A549 (cell line): Measurements from ENCODE around the gene AMFR.

ENCODE experiments used
- CBX2 ChIP-seq: fragments of 200-600 bp; sonication (generic); IDR thresholded peaks from 2 replicates; pipeline ENCODE4 v1.6.1; 2016; ENCODE audit warnings: low read depth, mild to moderate bottlenecking, borderline replicate concordance
- EP300 ChIP-seq, 2 experiments: fragments of >200 bp; sonication (Bioruptor Twin); formaldehyde crosslinking; IDR thresholded peaks; 2 replicates in 1 of 2; 3 replicates in 1 of 2; pipeline ENCODE4 v1.6.1; 2016 to 2017
- HOXB5 ChIP-seq: fragments of 250-450 bp; sonication (Bioruptor Pico); IDR thresholded peaks from 2 replicates; pipeline ENCODE4 v1.5.0; 2020; ENCODE audit warnings: mild to moderate bottlenecking, moderate library complexity
- MAZ ChIP-seq: fragments of 150-350 bp; IDR thresholded peaks from 2 replicates; pipeline ENCODE4 v1.6.1; 2014; ENCODE audit warnings: antibody characterized with exemption, low read depth, low read length, borderline replicate concordance
- POLR2A ChIP-seq: IDR thresholded peaks from 2 replicates; pipeline ENCODE4 v1.6.1; 2012; ENCODE audit warnings: mild to moderate bottlenecking, low read length
- RCOR1 ChIP-seq: fragments of 150-350 bp; IDR thresholded peaks from 2 replicates; pipeline ENCODE4 v1.6.1; 2014; ENCODE audit warnings: antibody characterized with exemption, low read length, low read depth
- TF ChIP-seq, protein P1 (sequence below): fragments of >200 bp; sonication (Bioruptor Twin); formaldehyde crosslinking; IDR thresholded peaks from 3 replicates; pipeline ENCODE4 v1.5.1; 2016

DNA sequence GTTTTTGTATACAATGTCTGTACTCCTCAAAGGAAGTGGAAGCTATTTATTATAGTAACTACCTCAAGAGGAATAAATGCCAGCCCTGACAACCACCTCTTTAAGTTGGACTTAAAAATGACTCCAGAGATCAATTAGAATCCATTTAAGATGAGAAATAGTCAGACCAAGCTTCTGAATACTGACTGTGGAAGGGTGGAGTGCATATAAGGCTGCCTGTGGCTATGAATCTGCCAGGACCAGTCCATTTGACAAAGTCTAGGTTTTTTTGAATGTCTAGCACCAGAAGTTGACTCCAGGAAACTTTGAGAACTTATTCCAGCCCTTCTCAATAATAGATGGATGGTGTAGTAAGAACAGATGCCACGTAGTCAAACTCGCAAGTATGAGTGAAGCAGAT lies 41.0 kb upstream of the AMFR start:
- TF ChIP-seq POLR2A, result no peak
- TF ChIP-seq, protein P1, sequence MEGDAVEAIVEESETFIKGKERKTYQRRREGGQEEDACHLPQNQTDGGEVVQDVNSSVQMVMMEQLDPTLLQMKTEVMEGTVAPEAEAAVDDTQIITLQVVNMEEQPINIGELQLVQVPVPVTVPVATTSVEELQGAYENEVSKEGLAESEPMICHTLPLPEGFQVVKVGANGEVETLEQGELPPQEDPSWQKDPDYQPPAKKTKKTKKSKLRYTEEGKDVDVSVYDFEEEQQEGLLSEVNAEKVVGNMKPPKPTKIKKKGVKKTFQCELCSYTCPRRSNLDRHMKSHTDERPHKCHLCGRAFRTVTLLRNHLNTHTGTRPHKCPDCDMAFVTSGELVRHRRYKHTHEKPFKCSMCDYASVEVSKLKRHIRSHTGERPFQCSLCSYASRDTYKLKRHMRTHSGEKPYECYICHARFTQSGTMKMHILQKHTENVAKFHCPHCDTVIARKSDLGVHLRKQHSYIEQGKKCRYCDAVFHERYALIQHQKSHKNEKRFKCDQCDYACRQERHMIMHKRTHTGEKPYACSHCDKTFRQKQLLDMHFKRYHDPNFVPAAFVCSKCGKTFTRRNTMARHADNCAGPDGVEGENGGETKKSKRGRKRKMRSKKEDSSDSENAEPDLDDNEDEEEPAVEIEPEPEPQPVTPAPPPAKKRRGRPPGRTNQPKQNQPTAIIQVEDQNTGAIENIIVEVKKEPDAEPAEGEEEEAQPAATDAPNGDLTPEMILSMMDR, result no peak
- TF ChIP-seq HOXB5, result no peak
- no peak for TF ChIP-seq EP300 (IDR thresholded peaks at IDR 0.05)
- no peak for TF ChIP-seq CBX2
- no peak for TF ChIP-seq MAZ
- TF ChIP-seq RCOR1, result no peak
